ENCODE results near the gene PKD2L1.
A peak's percentile ranks its signal among the peaks of the same experiment; 100 is the strongest.
"Not testable (repeated sequence)": the region's sequence is repeated elsewhere in the genome, so short reads cannot be mapped to it uniquely, and the experiment has no call there.

PKD2L1 gene

GRCh38 chr10:100333661-100334440, 3.8 kb upstream of the PKD2L1 start:
- no peak for DNase-seq (ENCODE audit: low spot score)

DNA sequence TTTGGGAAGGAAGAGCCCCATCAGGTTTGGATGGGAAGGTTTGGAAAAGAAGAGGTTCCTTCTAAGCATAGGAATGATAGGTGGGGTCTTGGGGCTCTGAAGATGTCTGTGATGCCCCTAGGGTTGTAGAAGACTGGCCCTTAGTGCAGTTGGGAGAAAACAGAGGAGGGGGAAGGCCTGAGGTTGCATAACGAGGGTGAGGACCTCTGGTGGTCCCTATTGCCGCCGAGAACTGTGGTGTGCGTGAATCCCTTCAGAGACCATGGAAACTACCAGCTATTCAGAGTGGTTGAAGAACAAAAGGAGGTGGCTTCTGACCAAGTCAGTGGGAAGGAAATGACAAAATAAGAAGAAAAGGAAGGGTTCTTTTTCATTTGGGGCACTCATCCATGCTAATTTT, 3.1 kb upstream of the PKD2L1 start:
- DNase-seq (ENCODE audit: low spot score): no peak

DNA sequence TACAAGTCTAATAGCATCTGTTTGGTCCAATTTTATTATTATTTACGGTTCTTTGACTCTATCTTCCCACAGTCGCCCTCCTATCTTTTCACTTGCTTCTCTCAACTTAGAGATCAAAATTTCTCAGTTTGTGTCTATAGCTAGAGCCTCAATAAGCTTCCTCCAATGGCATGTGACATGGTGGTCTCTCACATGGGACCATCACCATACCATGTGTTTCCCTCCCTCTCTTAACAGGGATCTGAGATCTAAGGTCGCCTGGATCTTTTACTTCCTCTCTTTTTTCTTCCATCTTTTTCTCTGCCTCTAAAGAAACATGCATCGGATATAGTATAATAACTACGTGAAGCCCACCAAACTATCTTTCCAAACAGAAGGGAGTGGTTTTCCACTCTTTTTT, 1.8 kb downstream of the PKD2L1 start:
- no peak for DNase-seq (ENCODE audit: low spot score)

- peak; percentile 26 for DNase-seq (ENCODE audit: low spot score)
Observed at GRCh38 chr10:100327718-100328009, 2.4 kb downstream of the PKD2L1 start.

- DNase-seq (ENCODE audit: low spot score): peak; percentile 80
Observed at GRCh38 chr10:100327007-100327717, 2.9 kb downstream of the PKD2L1 start.

- DNase-seq (ENCODE audit: low spot score): no peak
Observed at GRCh38 chr10:100325158-100325557, 4.9 kb downstream of the PKD2L1 start.

DNA sequence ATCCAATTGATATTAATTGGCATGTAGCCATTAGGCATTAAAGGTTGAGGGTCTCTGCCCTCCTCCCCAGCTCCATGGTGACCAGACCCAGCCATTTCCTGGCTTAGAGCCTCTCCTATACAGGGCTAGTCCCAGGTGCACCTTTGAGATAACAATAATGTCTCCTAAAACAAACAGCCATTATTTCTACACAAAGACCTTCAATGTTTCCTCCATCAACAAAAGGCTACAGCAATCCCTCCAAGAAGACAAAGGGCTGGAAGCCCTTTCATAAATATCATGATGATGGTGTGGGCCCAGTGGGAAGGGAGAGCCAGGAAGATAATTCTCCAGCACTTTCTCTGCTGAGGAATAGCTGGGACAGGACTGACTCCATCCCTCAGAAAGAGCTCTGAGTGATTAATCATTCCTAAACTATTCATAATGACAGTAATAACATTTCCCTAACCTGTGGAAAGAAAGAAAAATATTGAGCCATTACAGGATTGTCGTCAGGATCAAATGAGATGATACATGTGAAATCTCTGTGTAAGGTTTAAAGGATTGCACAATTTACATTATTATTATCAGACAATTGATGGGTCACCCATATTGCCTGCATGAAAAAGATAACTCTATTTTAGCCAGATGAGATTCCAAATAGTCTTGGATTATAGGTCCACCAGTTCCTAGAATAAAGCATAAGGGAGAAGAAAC, 10.2 kb downstream of the PKD2L1 start:
- peak; percentile 93 for DNase-seq (ENCODE audit: low spot score)

GRCh38 chr10:100318207-100318606, 11.8 kb downstream of the PKD2L1 start:
- DNase-seq (ENCODE audit: low spot score): no peak

GRCh38 chr10:100315615-100316014, 14.4 kb downstream of the PKD2L1 start:
- DNase-seq (ENCODE audit: low spot score): no peak

DNA sequence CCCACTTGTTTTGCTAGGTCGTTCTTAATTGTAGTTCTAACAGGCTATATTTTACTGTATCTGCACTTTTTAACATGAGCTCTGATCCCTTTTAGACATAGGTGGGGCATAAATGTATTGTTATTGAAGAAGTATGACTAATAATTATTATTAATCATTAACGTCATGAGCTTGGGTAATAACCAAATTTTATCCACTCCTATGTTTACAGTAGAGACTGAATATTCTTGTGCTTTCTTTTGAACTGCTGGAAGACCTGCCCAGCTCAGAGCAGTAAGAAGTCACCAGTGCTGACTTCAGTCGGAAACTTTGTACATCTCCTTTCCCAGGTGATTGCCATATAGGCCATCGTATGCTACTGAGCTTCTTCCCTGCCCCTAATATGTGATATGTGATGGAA, 18.7 kb downstream of the PKD2L1 start:
- no peak for DNase-seq (ENCODE audit: low spot score)

DNA sequence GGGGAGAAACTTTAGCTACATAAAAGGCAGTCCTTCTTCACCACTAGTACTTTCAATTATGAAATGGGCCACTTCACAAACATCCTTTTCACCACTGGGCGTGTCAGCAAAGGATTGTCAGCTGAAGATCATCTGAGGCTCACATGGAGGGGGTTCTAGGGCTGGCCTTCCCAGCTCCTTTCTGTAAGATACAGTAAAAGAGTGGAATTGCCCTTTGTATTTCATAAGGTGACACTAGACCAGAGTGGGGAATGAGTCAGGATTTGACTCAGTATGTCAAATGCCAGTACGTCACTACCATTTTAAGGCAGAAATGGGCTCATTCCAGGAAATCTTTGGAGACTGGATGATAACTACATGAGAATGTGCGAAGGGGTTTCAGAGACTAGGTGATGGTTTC, 22.3 kb downstream of the PKD2L1 start:
- no peak for DNase-seq (ENCODE audit: low spot score)

GRCh38 chr10:100306861-100307260, 23.2 kb downstream of the PKD2L1 start:
- no peak for DNase-seq (ENCODE audit: low spot score)

DNA sequence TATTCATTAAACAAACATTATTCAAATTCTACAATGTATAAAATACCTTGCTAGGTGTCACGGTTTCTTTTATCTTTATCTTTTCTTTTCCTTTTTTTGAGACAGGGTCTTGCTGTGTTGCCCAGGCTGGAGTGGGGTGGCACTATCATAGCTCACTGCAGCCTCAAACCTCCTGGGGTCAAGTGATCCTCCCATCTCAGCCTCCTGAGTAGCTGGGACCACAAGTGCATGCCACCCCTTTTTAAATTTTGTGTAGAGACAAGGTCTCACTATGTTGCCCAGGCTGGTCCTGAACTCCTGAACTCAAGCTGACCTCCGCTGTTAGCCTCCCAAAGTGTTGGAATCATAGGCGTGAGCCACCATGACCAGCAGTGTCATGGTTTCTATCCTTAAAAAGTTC, 25.6 kb downstream of the PKD2L1 start:
- no peak for DNase-seq (ENCODE audit: low spot score)

GRCh38 chr10:100303724-100304319, 26.2 kb downstream of the PKD2L1 start:
- peak; percentile 59 for DNase-seq (ENCODE audit: low spot score)

DNA sequence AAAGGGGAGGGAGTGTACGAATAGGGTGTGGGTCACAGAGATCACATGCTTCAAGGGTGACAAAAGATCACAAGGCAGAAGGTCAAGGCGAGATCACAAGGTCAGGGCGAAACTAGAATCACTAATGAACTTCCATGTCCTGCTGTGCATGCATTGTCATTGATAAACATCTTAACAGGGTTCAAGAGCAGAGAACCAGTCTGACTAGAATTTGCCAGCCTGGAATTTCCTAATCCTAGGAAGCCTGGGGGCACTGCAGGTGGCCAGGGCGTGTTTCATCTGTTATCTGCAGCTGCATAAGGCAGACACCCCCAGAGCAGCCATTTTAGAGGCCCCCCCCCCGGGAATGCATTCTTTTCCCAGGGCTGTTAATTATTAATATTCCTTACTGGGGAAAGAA, 28.9 kb downstream of the PKD2L1 start:
- DNase-seq (ENCODE audit: low spot score): not testable (repeated sequence)

DNA sequence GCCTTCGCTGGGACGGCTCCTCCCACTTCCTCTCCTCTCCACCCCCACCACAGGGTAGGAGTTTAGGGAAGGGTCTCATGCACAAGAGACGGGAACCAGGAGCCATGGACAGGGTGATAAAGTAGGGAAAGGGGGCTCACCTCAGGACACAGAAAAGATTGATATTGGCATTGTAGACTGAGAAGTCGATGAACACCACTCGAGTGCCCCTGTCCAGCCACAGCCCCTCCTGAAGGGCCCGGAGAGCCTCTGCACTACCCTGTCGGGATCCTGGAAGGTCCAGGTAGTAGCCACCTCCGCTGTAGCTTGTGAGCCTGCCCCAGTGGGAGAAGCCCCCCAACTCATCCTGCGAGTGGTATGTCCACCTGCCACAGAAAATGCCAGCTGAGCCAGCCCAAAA, 32.8 kb downstream of the PKD2L1 start:
- no peak for DNase-seq (ENCODE audit: low spot score)

DNA sequence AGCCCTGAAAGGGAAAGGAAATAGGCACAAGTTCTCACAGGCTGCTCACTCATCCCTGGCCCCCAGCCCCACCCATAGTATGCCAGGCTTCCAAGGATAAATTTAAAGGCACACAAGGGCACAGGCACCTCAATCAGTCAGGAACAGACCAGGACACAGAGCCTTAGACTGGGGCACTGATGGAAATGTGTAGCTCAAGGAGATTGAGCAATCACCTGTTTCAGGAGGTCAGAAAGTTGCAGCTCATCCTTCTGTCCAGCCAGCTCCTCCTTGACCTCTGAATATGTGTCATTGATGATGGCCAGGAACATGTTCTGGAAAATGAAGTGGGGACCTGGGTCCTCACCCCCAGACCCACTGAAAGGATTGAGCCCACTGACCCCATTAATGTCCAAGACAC, 37.0 kb downstream of the PKD2L1 start:
- DNase-seq (ENCODE audit: low spot score): no peak

DNA sequence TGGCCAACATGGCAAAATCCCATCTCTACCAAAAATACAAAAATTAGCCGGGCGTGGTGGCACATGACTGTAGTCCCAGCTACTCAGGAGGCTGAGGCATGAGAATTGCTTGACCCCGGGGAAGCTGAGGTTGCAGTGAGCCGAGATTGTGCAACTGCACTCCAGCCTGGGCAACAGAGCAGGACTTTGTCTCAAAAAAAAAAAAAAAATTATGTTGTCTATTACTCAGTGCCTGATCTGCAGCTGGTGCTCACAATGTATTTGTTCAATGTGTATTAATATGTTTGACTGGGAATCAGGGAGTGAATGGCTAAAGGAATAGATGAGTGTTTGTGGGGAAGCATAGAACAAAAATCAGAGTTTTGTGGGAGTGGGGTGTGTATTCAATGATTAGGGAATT, 37.7 kb downstream of the PKD2L1 start:
- DNase-seq (ENCODE audit: low spot score): not testable (repeated sequence)

- peak; percentile 58 for DNase-seq (ENCODE audit: low spot score)
Observed at GRCh38 chr10:100291356-100291755, 38.7 kb downstream of the PKD2L1 start.

DNA sequence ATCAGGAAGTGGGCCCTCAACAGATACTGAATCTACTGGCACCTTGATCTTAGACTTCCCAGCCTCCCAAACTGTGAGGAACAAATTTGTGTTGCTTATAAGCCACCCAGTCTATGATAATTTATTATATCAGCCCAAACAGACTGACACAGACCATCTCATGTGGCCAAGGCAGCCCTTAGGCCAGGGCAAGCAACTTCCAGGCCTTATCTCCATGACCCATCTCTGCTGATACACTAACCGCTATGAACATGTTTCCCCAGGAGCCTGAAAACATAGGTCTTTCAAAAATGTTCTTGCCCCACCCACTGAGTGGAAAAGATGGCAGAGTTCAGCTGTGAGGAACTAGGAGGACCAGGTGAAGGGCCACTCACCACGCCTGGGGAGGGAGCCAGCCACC, 40.4 kb downstream of the PKD2L1 start:
- DNase-seq (ENCODE audit: low spot score): no peak

DNA sequence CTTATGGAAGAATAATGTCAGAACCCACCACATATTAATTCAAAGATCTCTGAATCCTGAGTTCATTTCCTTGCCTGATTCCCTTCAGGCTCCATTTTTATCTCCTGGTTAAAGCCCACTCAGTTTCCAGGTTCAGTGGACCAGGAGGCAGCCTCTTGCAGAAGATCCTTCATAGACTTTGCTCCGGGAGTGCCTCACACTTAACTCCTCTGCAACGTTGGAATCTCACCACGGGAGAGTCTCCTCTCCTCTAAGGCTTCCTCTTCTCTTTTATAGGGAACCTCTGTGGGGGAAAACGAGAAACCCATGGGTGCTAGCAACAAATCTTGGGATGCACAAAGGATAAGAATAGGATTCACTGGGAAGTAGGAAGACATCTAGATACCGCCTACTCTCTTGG, 41.8 kb downstream of the PKD2L1 start:
- no peak for DNase-seq (ENCODE audit: low spot score)

DNA sequence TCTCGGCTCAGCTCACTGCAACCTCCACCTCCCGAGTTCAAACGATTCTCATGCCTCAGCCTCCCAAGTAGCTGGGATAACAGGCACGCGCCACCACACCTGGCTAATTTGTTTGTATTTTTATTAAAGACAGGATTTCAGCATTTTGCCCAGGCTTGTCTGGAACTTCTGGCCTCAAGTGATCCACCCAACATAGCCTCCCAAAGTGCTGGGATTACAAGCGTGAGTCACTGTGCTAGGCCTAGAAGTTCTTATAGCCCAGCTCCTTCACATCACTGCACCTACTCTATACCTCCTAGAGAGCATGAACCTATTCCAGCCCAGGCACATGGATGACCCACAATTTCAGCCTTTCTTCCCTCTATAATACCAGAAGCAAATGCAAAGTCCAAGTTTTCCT, 42.3 kb downstream of the PKD2L1 start:
- DNase-seq (ENCODE audit: low spot score): no peak
